ENCODE data around the gene AGA. TPM values are rescaled to one million over a fixed set of nuclear protein-coding genes. Genes with fewer than 3 reads are reported as not detected.

Gene AGA
- total RNA-seq, result 22.2 TPM
- 9.6 TPM for polyA plus RNA-seq

GRCh38 chr4:177441803-177442622 lies at the start of gene AGA:
AGA (minus strand) TSS chr4:177442437; CDS start chr4:177442375, 62 bp downstream.
- H3K4me1 ChIP-seq (ENCODE audit: insufficient read depth), result no peaks in the 10 kb centered on the region
- peak; percentile 84 for DNase-seq (ENCODE audit: extremely low spot score)
- no peaks in the 10 kb centered on the region for H3K36me3 ChIP-seq (ENCODE audit: insufficient read depth)
- peak within 1 kb of the TSS; percentile 84 for H3K27ac ChIP-seq (ENCODE audit: low read depth)
- peak within 1 kb of the TSS; percentile 61 for H3K4me3 ChIP-seq (ENCODE audit: low read depth, low read length)
- WGBS, result under 1% methylated on average over 60 of the region's 60 CpGs

GRCh38 chr4:177492022-177492421 lies 49.8 kb upstream of the AGA start:
- H3K4me1 ChIP-seq (ENCODE audit: insufficient read depth), result no peaks in the 10 kb centered on the region
- H3K27ac ChIP-seq (ENCODE audit: low read depth), result no peak overlapping the region
- DNase-seq (ENCODE audit: extremely low spot score), result no peak
- no peak overlapping the region for H3K4me3 ChIP-seq (ENCODE audit: low read depth, low read length)
- 88% methylated on average over 5 of the region's 5 CpGs for WGBS
- H3K36me3 ChIP-seq (ENCODE audit: insufficient read depth), result no peaks in the 10 kb centered on the region

- H3K4me1 ChIP-seq (ENCODE audit: insufficient read depth), result no peaks in the 10 kb centered on the region
- no peak overlapping the region for H3K27ac ChIP-seq (ENCODE audit: low read depth)
- no peak overlapping the region for H3K4me3 ChIP-seq (ENCODE audit: low read depth, low read length)
- 58% methylated on average over 2 of the region's 2 CpGs for WGBS
- DNase-seq (ENCODE audit: extremely low spot score), result no peak
- H3K36me3 ChIP-seq (ENCODE audit: insufficient read depth), result no peaks in the 10 kb centered on the region
These were observed 48.5 kb upstream of the AGA start for GRCh38 chr4:177490769-177491168.

- H3K4me1 ChIP-seq (ENCODE audit: insufficient read depth), result no peaks in the 10 kb centered on the region
- WGBS, result 83% methylated on average over 1 of the region's 1 CpG
- no peak overlapping the region for H3K27ac ChIP-seq (ENCODE audit: low read depth)
- no peak for DNase-seq (ENCODE audit: extremely low spot score)
- H3K36me3 ChIP-seq (ENCODE audit: insufficient read depth), result no peaks in the 10 kb centered on the region
- no peak overlapping the region for H3K4me3 ChIP-seq (ENCODE audit: low read depth, low read length)
These were observed 47.4 kb upstream of the AGA start for GRCh38 chr4:177489471-177490246.

- Histone ChIP-seq H3K27ac (ENCODE audit: low read depth) (no peak overlapping the region), H3K4me1 (ENCODE audit: insufficient read depth) (no peaks in the 10 kb centered on the region), H3K36me3 (ENCODE audit: insufficient read depth) (no peaks in the 10 kb centered on the region), H3K4me3 (ENCODE audit: low read depth, low read length) (no peak overlapping the region)
- WGBS, result 90% methylated on average over 1 of the region's 1 CpG
- no peak for DNase-seq (ENCODE audit: extremely low spot score)
These were observed 45.7 kb upstream of the AGA start for GRCh38 chr4:177487977-177488376.

GRCh38 chr4:177485528-177485927 lies 43.3 kb upstream of the AGA start:
- H3K36me3 ChIP-seq (ENCODE audit: insufficient read depth), result no peaks in the 10 kb centered on the region
- DNase-seq (ENCODE audit: extremely low spot score), result no peak
- no peak overlapping the region for H3K4me3 ChIP-seq (ENCODE audit: low read depth, low read length)
- H3K27ac ChIP-seq (ENCODE audit: low read depth), result no peak overlapping the region
- 84% methylated on average over 1 of the region's 1 CpG for WGBS
- no peaks in the 10 kb centered on the region for H3K4me1 ChIP-seq (ENCODE audit: insufficient read depth)

- Histone ChIP-seq H3K36me3 (ENCODE audit: insufficient read depth) (no peaks in the 10 kb centered on the region), H3K27ac (ENCODE audit: low read depth) (no peak overlapping the region), H3K4me1 (ENCODE audit: insufficient read depth) (no peaks in the 10 kb centered on the region), H3K4me3 (ENCODE audit: low read depth, low read length) (no peak overlapping the region)
- 88% methylated on average over 1 of the region's 1 CpG for WGBS
- DNase-seq (ENCODE audit: extremely low spot score), result no peak
These were observed 42.4 kb upstream of the AGA start for GRCh38 chr4:177484613-177485021.

- Histone ChIP-seq H3K36me3 (ENCODE audit: insufficient read depth) (no peaks in the 10 kb centered on the region), H3K4me1 (ENCODE audit: insufficient read depth) (no peaks in the 10 kb centered on the region), H3K27ac (ENCODE audit: low read depth) (no peak overlapping the region), H3K4me3 (ENCODE audit: low read depth, low read length) (no peak overlapping the region)
- WGBS, result 58% methylated on average over 3 of the region's 3 CpGs
- DNase-seq (ENCODE audit: extremely low spot score), result no peak
These were observed 41.5 kb upstream of the AGA start for GRCh38 chr4:177483760-177484159.

GRCh38 chr4:177483271-177483670 lies 41.0 kb upstream of the AGA start:
- H3K4me1 ChIP-seq (ENCODE audit: insufficient read depth), result no peaks in the 10 kb centered on the region
- H3K27ac ChIP-seq (ENCODE audit: low read depth), result no peak overlapping the region
- H3K36me3 ChIP-seq (ENCODE audit: insufficient read depth), result no peaks in the 10 kb centered on the region
- DNase-seq (ENCODE audit: extremely low spot score), result no peak
- H3K4me3 ChIP-seq (ENCODE audit: low read depth, low read length), result no peak overlapping the region
- 81% methylated on average over 1 of the region's 1 CpG for WGBS

- DNase-seq (ENCODE audit: extremely low spot score), result no peak
- Histone ChIP-seq H3K4me3 (ENCODE audit: low read depth, low read length) (no peak overlapping the region), H3K27ac (ENCODE audit: low read depth) (no peak overlapping the region), H3K4me1 (ENCODE audit: insufficient read depth) (no peaks in the 10 kb centered on the region), H3K36me3 (ENCODE audit: insufficient read depth) (no peaks in the 10 kb centered on the region)
These were observed 40.1 kb upstream of the AGA start for GRCh38 chr4:177482367-177482766.

GRCh38 chr4:177480795-177481194 lies 38.6 kb upstream of the AGA start:
- Histone ChIP-seq H3K36me3 (ENCODE audit: insufficient read depth) (no peaks in the 10 kb centered on the region), H3K27ac (ENCODE audit: low read depth) (no peak overlapping the region), H3K4me1 (ENCODE audit: insufficient read depth) (no peaks in the 10 kb centered on the region), H3K4me3 (ENCODE audit: low read depth, low read length) (no peak overlapping the region)
- 92% methylated on average over 2 of the region's 2 CpGs for WGBS
- no peak for DNase-seq (ENCODE audit: extremely low spot score)

- H3K4me3 ChIP-seq (ENCODE audit: low read depth, low read length), result no peak overlapping the region
- 74% methylated on average over 4 of the region's 4 CpGs for WGBS
- H3K36me3 ChIP-seq (ENCODE audit: insufficient read depth), result no peaks in the 10 kb centered on the region
- DNase-seq (ENCODE audit: extremely low spot score), result no peak
- no peaks in the 10 kb centered on the region for H3K4me1 ChIP-seq (ENCODE audit: insufficient read depth)
- H3K27ac ChIP-seq (ENCODE audit: low read depth), result no peak overlapping the region
These were observed 36.8 kb upstream of the AGA start for GRCh38 chr4:177479063-177479462.

GRCh38 chr4:177478496-177478895 lies 36.3 kb upstream of the AGA start:
- WGBS, result 30% methylated on average over 2 of the region's 2 CpGs
- no peak overlapping the region for H3K4me3 ChIP-seq (ENCODE audit: low read depth, low read length)

GRCh38 chr4:177473991-177474390 lies 31.8 kb upstream of the AGA start:
- H3K27ac ChIP-seq (ENCODE audit: low read depth), result no peak overlapping the region
- H3K4me1 ChIP-seq (ENCODE audit: insufficient read depth), result no peaks in the 10 kb centered on the region
- WGBS, result 84% methylated on average over 1 of the region's 1 CpG
- no peak for DNase-seq (ENCODE audit: extremely low spot score)
- H3K4me3 ChIP-seq (ENCODE audit: low read depth, low read length), result no peak overlapping the region
- no peaks in the 10 kb centered on the region for H3K36me3 ChIP-seq (ENCODE audit: insufficient read depth)

More at GRCh38 chr4:177478496-177478895, 36.3 kb upstream of the AGA start:
- Histone ChIP-seq H3K4me1 (ENCODE audit: insufficient read depth) (no peaks in the 10 kb centered on the region), H3K27ac (ENCODE audit: low read depth) (no peak overlapping the region), H3K36me3 (ENCODE audit: insufficient read depth) (no peaks in the 10 kb centered on the region)
- no peak for DNase-seq (ENCODE audit: extremely low spot score)
